Thoracic aorta (tissue), 2 donors: Measurements from ENCODE around the gene TMEM255B. TPM values are rescaled to one million over a fixed set of nuclear protein-coding genes. Genes with fewer than 3 reads are reported as not detected.

Experiments used
- ATAC-seq: fragments of 150-250 bp; one replicate; pipeline ENCODE4 v1.8.0; 2017; ENCODE audit warnings: low read depth; ENCODE audit not compliant: insufficient number of reproducible peaks, low FRiP score
- DNase-seq: peaks from one replicate; pipeline ENCODE4 v3.0.0-alpha.2; 2020; ENCODE audit warnings: low spot score
- H3K27ac ChIP-seq, 2 donors: fragments of 200-600 bp; sonication (generic); 1 replicate in 1 of 2; 2 replicates in 1 of 2; pipeline ENCODE4 v1.5.1; 2016; ENCODE audit warnings: mild to moderate bottlenecking in 2 of 2, moderate library complexity in 2 of 2
- H3K27me3 ChIP-seq: fragments of 200-600 bp; sonication (generic); replicated peaks from 2 replicates; pipeline ENCODE4 v1.6.0; 2016; ENCODE audit warnings: mild to moderate bottlenecking; ENCODE audit not compliant: insufficient read depth
- H3K36me3 ChIP-seq: fragments of 200-600 bp; sonication (generic); one replicate; pipeline ENCODE4 v1.5.1; 2016
- H3K4me1 ChIP-seq, 2 donors: fragments of 200-600 bp; sonication (generic); 1 replicate in 1 of 2; 2 replicates in 1 of 2; pipeline versions ENCODE4 v1.5.1 to v1.6.0; 2016; ENCODE audit warnings: low read depth in 2 of 2, mild to moderate bottlenecking in 1 of 2; ENCODE audit not compliant: control insufficient read depth in 1 of 2
- H3K4me3 ChIP-seq: fragments of 200-600 bp; sonication (generic); 2 replicates; pipeline ENCODE4 v1.5.1; 2016; ENCODE audit warnings: mild to moderate bottlenecking
- H3K9me3 ChIP-seq: fragments of 200-600 bp; sonication (generic); 2 replicates; pipeline ENCODE4 v1.5.1; 2016
- CTCF ChIP-seq: fragments of 200-600 bp; sonication (generic); IDR thresholded peaks from one replicate; pipeline ENCODE4 v1.5.1; 2019; ENCODE audit warnings: antibody characterized with exemption
- total RNA-seq, 2 donors: library from RNA; depleted of rRNA; stranded (reverse); fragments of >200 nt; gene quantifications; one replicate each; pipeline versions ENCODE4 v1.1.0 to v1.2.3, GENCODE V29; 2016

TMEM255B gene
- total RNA-seq, 2 donors from 2014 or later = 11.2 to 14.9 TPM

DNA sequence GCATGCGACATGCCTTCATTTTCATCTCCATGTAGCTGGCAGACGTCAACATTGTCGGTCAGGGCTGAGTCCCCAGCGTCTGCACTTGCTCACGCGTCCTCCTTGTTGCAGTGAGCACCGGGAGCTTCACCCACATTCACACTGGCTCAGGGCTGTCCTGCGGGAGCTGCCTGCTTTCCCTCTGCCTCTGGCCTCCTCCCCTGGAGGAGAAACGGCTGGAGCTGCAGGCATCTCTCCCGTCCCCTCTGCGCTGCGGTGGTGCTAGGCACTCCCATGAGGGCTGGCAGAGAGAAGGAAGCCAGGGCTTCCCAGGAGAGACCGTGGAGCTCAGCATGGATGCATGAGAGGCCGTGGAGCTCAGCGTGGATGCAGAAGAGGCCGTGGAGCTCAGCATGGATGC is 18.4 kb upstream of the TMEM255B start:
- ATAC-seq (no peak), DNase-seq (no peak)
- Histone ChIP-seq H3K9me3 (no peaks in the 10 kb centered on the region), H3K36me3 (no peaks in the 10 kb centered on the region), H3K4me1 (peaks cover 0 to 5% of the 10 kb centered on the region in 2 donors), H3K4me3 (no peak overlapping the region), H3K27me3 (no peaks in the 10 kb centered on the region), H3K27ac (no peak overlapping the region)
- TF ChIP-seq CTCF = no peak

DNA sequence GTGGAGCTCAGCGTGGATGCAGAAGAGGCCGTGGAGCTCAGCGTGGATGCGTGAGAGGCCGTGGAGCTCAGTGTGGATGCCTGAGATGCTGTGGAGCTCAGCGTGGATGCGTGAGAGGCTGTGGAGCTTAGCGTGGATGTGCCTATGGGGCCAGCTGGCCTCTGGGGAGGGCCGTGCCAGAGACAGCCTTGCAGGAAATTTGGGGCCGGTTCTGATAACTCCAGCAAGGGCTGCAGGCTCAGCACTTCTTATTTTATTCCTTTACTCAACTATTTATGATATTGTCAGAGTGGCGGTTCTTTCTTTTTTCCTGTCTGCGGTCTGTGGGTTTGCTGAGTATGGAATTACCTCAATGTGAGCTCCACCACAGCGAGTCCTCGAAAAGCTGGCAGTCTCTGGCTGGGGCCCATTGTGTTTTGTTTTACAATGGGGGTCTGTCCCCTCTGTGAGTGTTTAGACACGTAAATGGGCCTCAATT is 17.8 kb upstream of the TMEM255B start:
- Histone ChIP-seq H3K9me3 (no peaks in the 10 kb centered on the region), H3K27ac (no peak overlapping the region), H3K27me3 (no peaks in the 10 kb centered on the region), H3K4me3 (no peak overlapping the region), H3K36me3 (no peaks in the 10 kb centered on the region), H3K4me1 (peaks cover 0 to 5% of the 10 kb centered on the region in 2 donors)
- no peak for DNase-seq
- TF ChIP-seq CTCF = no peak
- no peak for ATAC-seq

- H3K27me3 ChIP-seq = no peaks in the 10 kb centered on the region
- H3K36me3 ChIP-seq = no peaks in the 10 kb centered on the region
- no peaks in the 10 kb centered on the region for H3K9me3 ChIP-seq
- H3K4me1 ChIP-seq = peaks cover 0 to 5% of the 10 kb centered on the region in 2 donors
- no peak for TF ChIP-seq CTCF
- DNase-seq = no peak
- H3K4me3 ChIP-seq = no peak overlapping the region
- no peak for ATAC-seq
- H3K27ac ChIP-seq = no peak overlapping the region
Measured at GRCh38 chr13:113742000-113742441, 17.0 kb upstream of the TMEM255B start.

- no peak overlapping the region for H3K27ac ChIP-seq
- DNase-seq = no peak
- peaks cover 0 to 5% of the 10 kb centered on the region in 2 donors for H3K4me1 ChIP-seq
- no peaks in the 10 kb centered on the region for H3K9me3 ChIP-seq
- no peak for ATAC-seq
- H3K27me3 ChIP-seq = no peaks in the 10 kb centered on the region
- H3K4me3 ChIP-seq = no peak overlapping the region
- TF ChIP-seq CTCF = no peak
- no peaks in the 10 kb centered on the region for H3K36me3 ChIP-seq
Measured at GRCh38 chr13:113742445-113743120, 16.4 kb upstream of the TMEM255B start.

DNA sequence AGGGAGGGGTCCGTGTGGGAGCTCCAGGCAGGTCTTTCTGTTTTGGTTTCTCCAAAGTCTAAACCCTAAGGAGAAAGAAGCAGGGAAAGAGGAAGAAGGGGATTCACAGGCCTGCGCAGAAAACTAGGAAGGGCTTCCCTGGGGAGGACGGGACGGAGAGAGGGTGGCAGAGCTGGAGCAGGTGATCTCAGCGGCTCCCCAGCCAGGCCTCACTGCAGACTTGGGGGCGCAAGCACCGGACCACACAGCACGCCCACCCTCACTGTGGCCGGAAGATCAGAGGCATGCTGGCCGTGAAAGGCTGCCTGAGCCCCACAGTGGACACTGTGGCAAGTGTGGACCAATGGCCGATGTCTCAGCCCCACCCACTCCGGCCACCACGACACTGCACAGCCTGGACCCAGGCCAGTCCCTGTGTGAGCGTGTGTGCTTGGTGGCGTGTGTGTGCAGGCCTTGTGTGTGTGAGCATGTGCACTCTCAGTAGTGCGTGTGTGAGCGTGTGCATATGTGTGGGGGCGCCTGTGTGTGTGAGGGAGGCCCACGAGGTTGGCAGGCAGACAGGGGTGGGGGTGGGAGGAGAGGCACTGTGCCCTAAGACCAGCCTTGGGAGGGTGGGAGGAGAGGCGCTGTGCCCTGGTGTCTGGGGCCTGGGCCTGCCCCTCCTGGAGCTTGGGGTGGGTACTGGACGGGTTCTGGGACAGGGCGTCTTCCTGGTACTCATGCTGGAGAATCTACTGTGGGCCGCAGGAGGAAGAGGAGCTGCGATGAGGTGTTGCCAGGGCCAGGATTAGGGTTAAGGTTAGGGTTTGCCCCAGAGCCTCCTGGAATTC is 15.4 kb upstream of the TMEM255B start:
- no peak for TF ChIP-seq CTCF
- Histone ChIP-seq H3K27ac (no peak overlapping the region), H3K4me1 (peaks cover 0 to 5% of the 10 kb centered on the region in 2 donors), H3K36me3 (no peaks in the 10 kb centered on the region), H3K9me3 (no peaks in the 10 kb centered on the region), H3K4me3 (no peak overlapping the region), H3K27me3 (no peaks in the 10 kb centered on the region)
- ATAC-seq (no peak), DNase-seq (no peak)
